Measurements from ENCODE around the gene PIK3AP1. TPM values are rescaled to one million over a fixed set of nuclear protein-coding genes. Genes with fewer than 3 reads are reported as not detected.
"Not testable (repeated sequence)": the region's sequence is repeated elsewhere in the genome, so short reads cannot be mapped to it uniquely, and the experiment has no call there.

The PIK3AP1 gene
- polyA plus RNA-seq, 3 donors: 4.8 to 5.7 (median 5.4) TPM

DNA sequence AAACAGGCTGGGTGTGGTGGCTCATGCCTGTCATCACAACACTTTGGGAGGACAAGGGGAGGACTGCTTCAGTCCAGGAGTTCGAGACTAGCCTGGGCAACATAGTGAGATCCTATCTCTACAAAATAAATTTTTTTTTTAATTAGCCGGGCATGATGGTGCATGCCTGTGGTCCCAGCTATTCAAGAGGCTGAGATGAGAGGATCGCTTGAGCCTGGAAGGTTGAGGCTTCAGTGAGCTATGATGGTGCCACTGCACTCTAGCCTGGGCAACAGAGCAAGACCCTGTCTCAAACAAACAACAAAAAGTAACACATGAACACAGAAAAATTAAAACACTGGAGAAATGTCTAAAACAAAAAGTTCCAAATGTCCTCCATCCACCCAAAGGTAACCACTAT, 22.9 kb downstream of the PIK3AP1 start:
- DNase-seq (ENCODE audit: low read depth in 3 of 3, low spot score in 2 of 3): no peak

DNA sequence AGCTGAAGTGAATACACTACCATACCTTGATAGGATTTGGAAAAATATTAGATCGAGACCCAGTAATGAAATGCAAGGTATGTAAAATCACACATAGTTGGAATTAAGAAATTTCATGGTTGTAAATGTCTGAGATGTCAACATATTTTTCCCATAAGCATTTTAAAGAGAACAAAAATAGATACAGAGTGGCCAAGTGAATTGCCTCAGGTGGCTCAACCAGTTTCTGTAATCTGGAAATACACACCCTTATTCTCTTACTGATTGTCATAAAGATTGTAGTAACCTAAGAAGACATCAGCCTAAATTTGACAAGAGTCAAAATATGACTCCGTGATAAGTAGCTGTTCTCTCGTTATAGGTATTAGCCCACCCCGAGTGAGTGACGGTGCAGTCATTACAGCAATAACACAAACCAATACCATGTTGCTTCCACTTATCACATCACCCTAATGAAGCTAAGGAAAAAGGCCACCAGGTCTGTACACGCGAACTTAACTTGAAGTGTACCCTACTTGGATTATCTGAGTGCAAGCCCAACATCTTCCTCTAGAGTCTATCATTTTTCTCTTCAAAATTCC, 23.4 kb downstream of the PIK3AP1 start:
- no peak for DNase-seq (ENCODE audit: low read depth in 3 of 3, low spot score in 2 of 3)

DNA sequence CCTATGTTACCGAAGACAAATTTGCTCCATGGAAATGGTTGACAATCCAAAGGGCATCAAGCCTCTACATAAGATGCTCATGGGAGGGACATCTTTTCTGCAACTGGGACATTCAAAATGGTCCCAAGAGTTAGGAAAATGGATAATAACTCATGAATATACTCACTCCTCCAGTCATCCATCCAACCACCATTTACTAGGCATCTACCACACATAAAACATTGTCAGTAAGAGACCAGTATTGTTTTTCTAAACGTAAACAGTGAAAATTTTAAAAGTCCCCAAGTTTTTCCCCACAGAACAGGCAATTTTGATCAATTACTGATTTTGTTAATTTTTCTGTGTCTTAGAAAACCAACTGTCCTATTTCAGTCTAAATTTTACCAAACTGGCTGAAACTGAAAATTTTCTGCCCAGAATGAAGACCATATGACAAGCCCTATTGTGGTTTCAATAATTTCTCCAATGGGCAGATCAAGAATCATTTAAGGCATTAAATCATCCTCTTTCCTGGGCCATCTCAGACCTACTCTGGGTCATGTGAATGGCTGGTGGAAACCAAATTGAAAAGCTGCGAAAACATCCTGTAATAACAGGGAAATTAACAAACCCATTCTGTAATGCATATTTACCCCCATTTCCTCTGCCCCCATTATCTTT, 24.2 kb downstream of the PIK3AP1 start:
- no peak for DNase-seq (ENCODE audit: low read depth in 3 of 3, low spot score in 2 of 3)

DNA sequence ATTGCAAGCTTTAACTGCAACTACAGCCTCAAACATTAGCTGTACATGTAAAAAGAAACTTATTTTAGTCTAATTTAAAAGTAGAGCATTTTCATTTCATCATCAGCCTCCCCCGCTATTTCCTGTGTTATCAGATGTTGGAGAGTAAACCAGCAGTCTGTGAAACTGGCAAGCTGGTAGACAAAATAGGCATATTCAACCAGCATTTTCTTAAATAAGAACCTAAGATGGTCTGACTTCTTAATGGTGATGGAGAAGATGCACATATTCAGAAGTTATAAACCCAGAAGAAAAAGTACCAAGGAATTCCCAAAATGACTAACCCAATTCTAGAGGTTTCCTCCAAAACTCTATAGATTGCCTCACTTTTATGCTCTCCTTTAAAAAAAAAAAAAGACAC, 24.9 kb downstream of the PIK3AP1 start:
- DNase-seq (ENCODE audit: low read depth in 3 of 3, low spot score in 2 of 3): no peak

DNA sequence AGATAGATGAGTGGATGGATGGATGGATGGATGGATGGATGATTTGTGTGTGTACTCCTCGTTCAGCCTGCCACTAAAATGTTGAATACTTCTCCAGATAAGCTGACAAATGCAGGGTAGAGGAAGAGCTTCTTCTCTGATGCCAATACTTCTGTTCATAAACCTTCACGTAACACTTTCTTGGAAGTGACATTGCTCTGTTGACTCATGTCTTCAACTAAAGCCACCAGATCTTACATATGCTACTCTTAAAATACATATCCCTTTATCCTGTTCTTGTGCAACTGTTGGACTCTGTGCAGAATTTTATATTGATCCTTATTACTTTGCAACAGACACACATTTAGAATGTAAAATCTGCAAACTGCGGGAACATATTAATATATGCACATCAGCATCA, 26.9 kb downstream of the PIK3AP1 start:
- DNase-seq (ENCODE audit: low read depth in 3 of 3, low spot score in 2 of 3): no peak

DNA sequence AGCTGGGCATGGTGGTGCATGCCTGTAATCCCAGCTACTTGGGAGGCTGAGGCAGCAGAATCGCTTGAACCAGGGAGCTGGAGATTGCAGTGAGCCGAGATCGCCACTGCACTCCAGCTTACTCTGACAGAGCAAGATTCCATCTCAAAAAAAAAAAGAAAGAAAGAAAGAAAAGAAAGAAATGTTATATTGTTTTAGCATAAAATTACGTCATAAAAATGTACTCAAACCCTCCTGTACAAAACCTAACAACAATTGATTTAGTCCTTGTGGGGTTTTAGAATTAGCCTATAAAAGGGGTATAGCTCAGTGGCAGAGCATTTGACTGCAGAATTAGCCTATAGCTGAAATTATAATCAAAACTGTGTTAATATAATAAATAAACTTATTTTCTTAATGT, 27.9 kb downstream of the PIK3AP1 start:
- DNase-seq (ENCODE audit: low read depth in 3 of 3, low spot score in 2 of 3): no peak

DNA sequence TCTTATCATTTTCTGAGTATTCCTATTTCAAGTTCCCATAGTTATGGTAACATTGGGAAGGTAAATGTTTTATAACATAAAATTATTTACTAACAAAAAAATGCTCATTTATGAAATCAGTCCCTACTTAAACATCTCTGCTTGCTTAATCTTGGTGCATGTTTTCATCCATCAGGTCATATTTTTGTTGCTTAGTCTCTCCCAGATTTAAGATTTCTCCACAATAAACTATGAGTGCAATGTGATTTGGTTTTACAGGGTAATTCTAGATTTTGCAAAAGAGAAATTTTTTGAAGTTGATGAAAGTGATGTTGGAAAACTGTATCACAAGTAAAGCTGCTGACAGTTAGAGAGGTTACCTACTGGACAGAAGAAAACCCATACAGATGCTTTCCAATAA, 28.6 kb downstream of the PIK3AP1 start:
- no peak for DNase-seq (ENCODE audit: low read depth in 3 of 3, low spot score in 2 of 3)

DNA sequence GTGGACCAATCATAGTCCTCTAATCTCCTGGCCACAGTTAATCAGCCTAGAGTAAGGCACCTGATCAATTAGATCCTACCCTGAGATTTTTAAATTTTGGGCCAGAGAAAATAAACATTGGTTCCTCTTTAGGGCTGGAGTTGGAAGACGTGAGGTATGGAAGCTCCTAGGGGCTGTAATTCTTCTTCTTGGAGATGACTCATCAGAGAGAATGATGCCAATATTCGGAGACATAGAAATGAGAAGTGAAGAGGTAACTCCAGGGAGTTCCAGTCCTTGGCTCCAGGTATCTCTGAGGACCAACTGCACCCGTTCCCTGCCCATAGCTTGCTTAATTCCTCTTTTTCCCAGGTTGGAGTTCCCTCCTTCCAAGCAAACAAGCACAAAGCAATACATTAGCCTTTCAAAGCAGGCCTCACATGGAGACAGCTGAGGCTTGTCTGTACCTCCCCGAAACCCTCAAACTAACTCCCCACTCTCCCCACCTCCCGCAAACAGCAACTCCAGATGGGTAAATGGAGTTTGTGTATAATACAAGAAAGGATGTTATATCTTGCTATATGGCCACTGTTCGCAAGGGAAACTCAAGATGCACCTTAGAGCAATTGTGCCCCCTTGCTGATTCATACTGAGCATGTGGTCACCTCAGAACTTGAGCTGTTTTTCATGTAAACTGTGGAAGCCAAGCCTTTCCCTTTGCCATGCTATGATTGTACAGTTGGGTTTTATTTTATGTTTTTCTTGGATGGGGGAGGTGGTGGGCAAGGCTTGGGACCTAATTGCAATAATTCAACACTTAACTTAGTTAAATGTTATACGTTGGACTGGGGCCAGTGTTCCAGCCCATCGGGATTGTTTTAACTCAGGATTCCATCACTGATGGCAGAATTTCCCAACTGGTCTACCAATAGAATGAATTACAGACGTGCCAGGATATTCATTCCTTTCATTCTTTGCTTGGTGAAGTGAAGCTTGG, 29.3 kb downstream of the PIK3AP1 start:
- DNase-seq (ENCODE audit: low read depth in 3 of 3, low spot score in 2 of 3): no peak

DNA sequence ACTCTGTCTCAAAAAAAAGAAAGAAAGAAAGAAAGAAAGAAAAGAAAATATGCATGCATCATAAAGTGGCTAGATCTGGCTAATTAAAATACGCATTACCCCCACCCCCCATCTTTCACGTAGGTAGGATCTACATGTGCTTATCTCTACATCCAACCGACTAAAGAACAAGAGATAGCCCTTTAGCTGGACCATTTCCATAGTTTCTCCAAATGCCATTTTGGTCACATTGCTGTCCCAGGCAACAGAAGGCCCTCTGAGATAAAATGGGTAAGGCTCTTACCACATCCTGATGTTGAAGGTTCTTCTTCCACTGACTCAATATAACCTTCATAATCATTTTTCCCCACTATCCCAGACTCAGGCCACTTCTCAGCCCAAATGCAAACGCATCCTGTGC, 31.5 kb downstream of the PIK3AP1 start:
- DNase-seq (ENCODE audit: low read depth in 3 of 3, low spot score in 2 of 3): no peak

DNA sequence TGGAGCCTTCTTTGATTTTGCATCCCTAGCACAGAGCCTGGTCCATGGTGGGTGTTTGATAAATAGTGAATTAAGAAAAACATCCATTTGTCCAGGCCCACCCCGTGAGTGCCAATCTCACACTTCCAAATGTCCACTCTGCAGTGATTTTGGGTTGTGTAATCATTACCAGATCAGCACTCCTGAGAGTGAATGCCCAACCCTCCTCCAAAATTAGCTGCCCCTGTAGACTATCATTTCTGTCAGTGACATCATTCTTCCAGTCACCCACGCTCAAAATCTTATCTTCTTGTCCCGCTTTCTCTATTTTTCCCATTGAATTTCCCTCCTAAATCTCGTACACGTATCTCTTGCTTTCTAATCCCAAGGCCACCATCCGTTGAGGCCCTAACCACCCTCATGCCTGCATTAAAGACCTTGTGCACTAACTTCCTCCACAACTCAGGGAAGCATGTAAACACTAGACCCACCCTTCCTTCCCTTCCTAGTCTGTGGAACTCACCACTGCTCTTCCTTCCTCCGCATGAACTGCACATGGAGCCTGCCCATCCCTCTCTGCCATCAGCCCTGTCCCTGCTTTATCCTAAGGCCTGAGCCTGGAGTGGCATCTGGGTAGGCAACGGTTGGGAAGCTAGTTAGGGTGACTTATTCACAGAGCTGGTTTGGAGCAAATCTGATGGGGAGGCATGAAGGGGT, 32.8 kb downstream of the PIK3AP1 start:
- no peak for DNase-seq (ENCODE audit: low read depth in 3 of 3, low spot score in 2 of 3)

DNA sequence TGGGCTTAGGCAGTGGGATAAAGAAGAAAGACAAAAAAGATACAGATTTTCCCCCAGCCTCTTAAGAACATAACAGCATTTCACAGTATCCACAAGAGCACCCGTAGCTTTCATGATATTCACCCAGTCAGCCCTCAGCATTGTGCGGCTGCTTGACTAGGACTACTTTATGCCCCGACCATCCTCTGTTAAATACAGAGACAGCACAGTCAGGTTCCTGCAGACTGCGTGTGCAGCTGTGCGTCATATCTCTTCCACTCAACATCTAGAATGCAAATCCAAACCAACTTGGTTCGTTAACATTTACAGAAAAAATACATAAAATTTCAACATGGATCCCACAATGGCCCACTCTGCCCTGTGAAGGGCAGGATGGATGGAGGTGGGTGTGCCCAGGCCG, 33.8 kb downstream of the PIK3AP1 start:
- no peak for DNase-seq (ENCODE audit: low read depth in 3 of 3, low spot score in 2 of 3)

DNA sequence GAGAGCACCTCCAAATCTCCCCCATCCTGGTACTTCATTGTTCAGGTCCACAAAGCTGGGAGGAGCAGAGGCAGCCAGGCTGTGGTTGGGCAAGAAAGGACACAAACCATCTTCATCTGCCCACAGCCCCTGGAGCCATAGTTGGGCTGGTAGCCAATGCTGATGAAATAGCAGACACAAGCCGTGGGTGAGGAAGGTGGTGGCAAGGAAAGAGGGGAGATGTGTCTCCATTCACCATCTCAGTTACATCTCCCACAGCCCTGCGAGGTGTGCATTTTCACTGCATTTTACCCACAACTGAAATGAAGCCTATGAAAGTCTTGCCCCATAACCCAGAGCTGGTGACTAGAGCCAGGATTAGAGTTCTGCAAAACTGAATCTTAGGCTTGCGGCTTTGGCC, 35.0 kb downstream of the PIK3AP1 start:
- DNase-seq (ENCODE audit: low read depth in 3 of 3, low spot score in 2 of 3): no peak

DNA sequence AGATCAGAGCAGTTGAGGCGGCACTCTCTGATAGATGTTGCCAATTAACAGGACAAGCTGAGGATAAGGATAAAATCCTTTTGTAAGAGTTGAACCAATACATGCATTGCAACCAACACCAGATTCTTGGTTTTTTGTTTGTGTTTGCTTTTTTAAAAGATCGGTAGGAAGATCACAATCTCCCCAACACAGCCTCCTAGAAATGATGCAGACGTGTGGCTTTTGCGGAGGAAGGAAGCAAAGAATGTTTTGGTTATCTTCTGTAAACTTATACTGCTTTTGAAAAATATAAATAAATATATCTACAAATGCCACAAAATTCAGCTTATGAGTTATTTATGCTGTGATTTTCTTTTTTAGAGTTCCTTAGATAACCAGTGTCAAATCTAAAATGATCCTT, 35.5 kb downstream of the PIK3AP1 start:
- no peak for DNase-seq (ENCODE audit: low read depth in 3 of 3, low spot score in 2 of 3)

DNA sequence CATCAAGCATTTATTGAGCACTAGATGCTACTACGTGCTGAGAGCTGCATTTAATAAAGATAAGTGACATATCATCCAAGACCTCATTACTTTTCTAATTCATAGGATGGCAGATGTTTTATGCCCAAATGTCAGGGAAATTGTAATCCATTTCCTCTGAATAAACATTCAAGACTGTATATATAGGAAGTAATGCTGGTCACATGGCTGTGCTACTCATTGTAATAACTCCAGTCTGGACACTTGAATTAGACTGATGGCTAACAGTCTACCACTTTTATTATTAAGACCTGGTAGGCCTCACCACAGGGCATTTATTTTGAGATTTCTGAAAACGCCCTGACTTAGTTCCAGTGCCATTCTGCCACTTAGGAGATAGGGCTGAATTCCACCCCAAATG, 36.6 kb downstream of the PIK3AP1 start:
- DNase-seq (ENCODE audit: low read depth in 3 of 3, low spot score in 2 of 3): no peak

DNA sequence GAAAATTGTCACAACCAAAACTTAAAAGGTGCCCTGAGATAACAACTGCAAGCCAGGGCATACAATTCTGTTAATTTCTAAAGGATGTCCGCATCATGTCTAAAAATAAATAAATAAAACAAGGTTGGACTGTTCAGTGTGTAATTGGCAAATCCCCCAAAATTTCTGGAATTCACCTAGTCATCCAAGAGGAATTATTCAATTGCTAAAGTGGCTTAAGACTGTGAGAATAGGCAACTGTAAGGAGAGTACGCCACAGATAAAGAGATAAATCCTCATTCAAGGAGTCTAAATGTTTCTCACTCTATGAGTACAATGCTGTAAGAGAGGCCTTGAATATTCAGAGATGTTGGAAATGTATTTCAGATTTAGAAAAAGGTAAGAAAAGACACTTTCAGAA, 37.2 kb downstream of the PIK3AP1 start:
- DNase-seq (ENCODE audit: low read depth in 3 of 3, low spot score in 2 of 3): no peak

DNA sequence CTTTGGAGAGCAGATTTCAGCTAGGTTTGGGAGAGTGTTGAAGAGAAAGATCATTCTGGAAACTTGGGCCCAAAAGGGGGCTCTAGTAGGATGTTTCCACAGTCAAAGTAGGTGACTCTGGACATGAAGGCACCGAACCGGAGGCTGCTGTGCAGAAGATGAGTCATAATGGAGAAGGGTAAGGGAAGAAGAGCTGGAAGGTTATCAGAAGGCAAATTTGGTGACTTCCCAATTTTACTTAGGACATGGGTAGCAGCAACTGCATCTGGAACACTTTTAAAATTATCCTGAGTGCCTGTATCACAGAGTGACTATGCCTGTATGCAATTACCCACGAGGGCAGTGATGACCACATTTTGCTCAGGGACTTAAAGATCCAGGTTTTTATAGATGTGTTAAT, 38.8 kb downstream of the PIK3AP1 start:
- no peak for DNase-seq (ENCODE audit: low read depth in 3 of 3, low spot score in 2 of 3)

DNA sequence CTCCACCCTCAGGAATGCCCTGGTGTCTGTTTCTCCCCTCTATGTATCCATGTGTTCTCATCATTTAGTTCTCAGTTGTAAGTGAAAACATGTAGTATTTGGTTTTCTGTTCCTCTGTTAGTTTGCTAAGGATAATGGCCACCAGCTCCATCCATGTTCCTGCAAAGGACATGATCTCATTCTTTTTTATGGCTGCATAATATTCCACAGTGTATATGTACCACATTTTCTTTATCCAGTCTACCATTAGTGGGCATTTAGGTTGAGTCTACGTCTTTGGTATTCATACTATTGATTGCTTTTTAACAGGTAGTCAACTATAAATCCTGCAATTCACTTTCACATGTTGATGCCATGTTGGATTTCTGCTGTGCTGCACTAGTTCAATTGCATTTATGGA, 39.9 kb downstream of the PIK3AP1 start:
- DNase-seq (ENCODE audit: low read depth in 3 of 3, low spot score in 2 of 3): not testable (repeated sequence)

DNA sequence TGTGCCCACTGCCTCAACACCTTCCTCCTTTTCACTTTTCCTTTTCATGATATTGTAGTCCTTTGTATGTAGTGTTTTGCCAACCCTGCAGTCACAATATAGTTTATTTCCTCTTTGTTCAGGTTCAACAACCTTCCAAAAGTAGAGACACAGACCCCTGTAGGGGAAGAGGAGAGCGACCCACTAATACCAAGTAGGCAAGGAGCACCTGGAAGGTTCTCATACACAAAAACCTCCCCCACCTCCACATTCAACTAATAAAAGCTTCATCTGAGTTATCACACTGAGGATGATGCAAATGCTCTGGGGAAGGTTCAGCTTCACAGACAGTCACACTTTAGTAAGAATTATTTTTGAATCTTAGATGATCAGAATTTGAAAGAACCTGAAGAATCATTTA, 41.6 kb downstream of the PIK3AP1 start:
- no peak for DNase-seq (ENCODE audit: low read depth in 3 of 3, low spot score in 2 of 3)

DNA sequence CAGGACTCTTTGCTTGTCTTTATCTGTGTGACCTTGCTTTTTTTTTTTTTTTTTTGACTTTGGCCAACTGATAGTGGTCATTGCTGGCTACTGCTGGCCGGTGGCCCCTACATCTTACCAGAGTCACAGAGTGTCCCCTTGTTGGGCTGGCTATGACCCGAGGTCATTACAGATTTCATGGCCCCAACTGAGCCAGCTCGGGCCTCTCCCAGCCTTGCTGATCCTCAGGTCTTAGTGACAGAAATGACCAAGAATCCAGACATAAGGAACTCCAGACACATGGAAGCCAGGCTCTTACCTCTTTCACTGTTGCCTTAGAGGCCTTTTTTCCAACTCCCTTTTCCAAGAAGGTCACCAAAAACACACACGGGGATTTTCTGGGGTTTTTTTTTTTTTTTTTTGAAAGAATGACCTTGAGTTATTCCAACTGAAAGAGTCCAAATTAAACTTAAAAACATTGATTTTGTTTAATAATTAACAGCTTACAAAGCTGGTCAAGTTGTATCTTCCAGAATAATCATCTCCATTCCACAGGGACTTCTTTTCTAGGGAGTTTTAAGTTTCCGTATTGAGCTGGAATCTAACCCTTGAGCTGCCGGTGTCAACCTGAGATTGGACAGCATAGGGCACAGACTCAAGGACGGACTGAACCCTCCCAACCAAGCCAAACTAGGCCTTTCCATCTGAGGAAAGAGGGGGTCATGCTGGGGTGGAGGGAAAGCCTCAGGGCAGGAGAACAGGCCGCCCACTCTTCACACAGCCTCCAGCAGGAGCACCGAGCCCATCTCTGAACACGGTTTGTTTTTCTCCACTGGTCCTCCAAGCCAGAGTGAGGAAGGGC, 43.8 kb downstream of the PIK3AP1 start:
- DNase-seq (ENCODE audit: low read depth in 3 of 3, low spot score in 2 of 3): no peak

DNA sequence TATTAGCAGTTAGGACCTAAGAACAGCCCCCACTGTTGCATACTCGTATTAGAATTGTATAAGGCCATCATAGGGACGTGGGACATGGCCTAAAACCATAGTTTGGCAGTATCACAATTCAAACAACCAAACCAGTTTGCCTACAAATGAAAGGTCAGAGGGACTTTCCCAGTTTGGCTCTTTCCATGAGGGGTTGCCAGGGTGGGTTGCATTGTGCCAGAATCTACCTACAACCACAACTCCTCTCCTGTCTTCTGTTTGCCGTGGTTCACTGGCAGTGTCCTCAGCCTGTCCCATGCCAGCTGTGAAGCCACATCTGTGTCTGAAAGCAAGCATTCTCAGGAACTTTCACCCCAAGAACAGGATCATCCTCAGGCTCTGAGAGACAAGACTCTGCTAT, 44.5 kb downstream of the PIK3AP1 start:
- DNase-seq (ENCODE audit: low read depth in 3 of 3, low spot score in 2 of 3): no peak
